ENCODE measurements around the gene OPCML. TPM values are rescaled to one million over a fixed set of nuclear protein-coding genes. Genes with fewer than 3 reads are reported as not detected.

Gene OPCML
- total and polyA plus RNA-seq, 7 donors = 0.01 to 0.80 (median 0.07) TPM; not detected in 4

- TF ChIP-seq, protein P1, sequence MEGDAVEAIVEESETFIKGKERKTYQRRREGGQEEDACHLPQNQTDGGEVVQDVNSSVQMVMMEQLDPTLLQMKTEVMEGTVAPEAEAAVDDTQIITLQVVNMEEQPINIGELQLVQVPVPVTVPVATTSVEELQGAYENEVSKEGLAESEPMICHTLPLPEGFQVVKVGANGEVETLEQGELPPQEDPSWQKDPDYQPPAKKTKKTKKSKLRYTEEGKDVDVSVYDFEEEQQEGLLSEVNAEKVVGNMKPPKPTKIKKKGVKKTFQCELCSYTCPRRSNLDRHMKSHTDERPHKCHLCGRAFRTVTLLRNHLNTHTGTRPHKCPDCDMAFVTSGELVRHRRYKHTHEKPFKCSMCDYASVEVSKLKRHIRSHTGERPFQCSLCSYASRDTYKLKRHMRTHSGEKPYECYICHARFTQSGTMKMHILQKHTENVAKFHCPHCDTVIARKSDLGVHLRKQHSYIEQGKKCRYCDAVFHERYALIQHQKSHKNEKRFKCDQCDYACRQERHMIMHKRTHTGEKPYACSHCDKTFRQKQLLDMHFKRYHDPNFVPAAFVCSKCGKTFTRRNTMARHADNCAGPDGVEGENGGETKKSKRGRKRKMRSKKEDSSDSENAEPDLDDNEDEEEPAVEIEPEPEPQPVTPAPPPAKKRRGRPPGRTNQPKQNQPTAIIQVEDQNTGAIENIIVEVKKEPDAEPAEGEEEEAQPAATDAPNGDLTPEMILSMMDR (IDR thresholded peaks at IDR 0.05) = no peak
- WGBS, 3 donors = 91 to 95% (median 95%) methylated on average over 2 of the region's 2 CpGs
- no peaks in the 10 kb centered on the region for H3K4me1 ChIP-seq
- ATAC-seq (no peak), DNase-seq (no peak)
- no peak overlapping the region for H3K4me3 ChIP-seq
- H3K9me3 ChIP-seq = no peaks in the 10 kb centered on the region
- no peaks in the 10 kb centered on the region for H3K36me3 ChIP-seq (ENCODE audit: insufficient read depth in 1 of 2, low read depth in 1 of 2)
- H3K27ac ChIP-seq = no peak overlapping the region
- intact Hi-C loops (cut with DNase I) = no loop called here
- no peaks in the 10 kb centered on the region for H3K27me3 ChIP-seq (ENCODE audit: insufficient read depth in 3 of 3, low read length in 2 of 3)
These were observed 681.1 kb downstream of the OPCML start for GRCh38 chr11:132851247-132851646.

GRCh38 chr11:132850266-132850665, 682.0 kb downstream of the OPCML start:
- no peaks in the 10 kb centered on the region for H3K36me3 ChIP-seq (ENCODE audit: insufficient read depth in 1 of 2, low read depth in 1 of 2)
- no peaks in the 10 kb centered on the region for H3K9me3 ChIP-seq
- H3K4me3 ChIP-seq = no peak overlapping the region
- no peaks in the 10 kb centered on the region for H3K4me1 ChIP-seq
- 49 to 66% (median 53%) methylated on average over 3 of the region's 3 CpGs for WGBS, 3 donors
- no peak overlapping the region for H3K27ac ChIP-seq
- no peaks in the 10 kb centered on the region for H3K27me3 ChIP-seq (ENCODE audit: insufficient read depth in 3 of 3, low read length in 2 of 3)
- no peak for DNase-seq
- TF ChIP-seq, protein P1 (IDR thresholded peaks at IDR 0.05) = no peak
- ATAC-seq = no peak
- intact Hi-C loops (cut with DNase I) = no loop called here

- Histone ChIP-seq H3K9me3 (no peaks in the 10 kb centered on the region), H3K4me3 (no peak overlapping the region), H3K27ac (no peak overlapping the region), H3K4me1 (no peaks in the 10 kb centered on the region), H3K27me3 (ENCODE audit: insufficient read depth in 3 of 3, low read length in 2 of 3) (no peaks in the 10 kb centered on the region), H3K36me3 (ENCODE audit: insufficient read depth in 1 of 2, low read depth in 1 of 2) (no peaks in the 10 kb centered on the region)
- TF ChIP-seq, protein P1 (IDR thresholded peaks at IDR 0.05) = no peak
- DNase-seq = no peak
- intact Hi-C loops (cut with DNase I) = no loop called here
- WGBS, 3 donors = 70 to 82% (median 80%) methylated on average over 2 of the region's 2 CpGs
- ATAC-seq = no peak
These were observed 684.0 kb downstream of the OPCML start for GRCh38 chr11:132848336-132848735.

GRCh38 chr11:132846075-132846474, 686.2 kb downstream of the OPCML start:
- Histone ChIP-seq H3K4me3 (no peak overlapping the region), H3K27ac (no peak overlapping the region), H3K4me1 (no peaks in the 10 kb centered on the region), H3K27me3 (ENCODE audit: insufficient read depth in 3 of 3, low read length in 2 of 3) (no peaks in the 10 kb centered on the region), H3K9me3 (no peaks in the 10 kb centered on the region), H3K36me3 (ENCODE audit: insufficient read depth in 1 of 2, low read depth in 1 of 2) (no peaks in the 10 kb centered on the region)
- ATAC-seq = no peak
- intact Hi-C loops (cut with DNase I) = no loop called here
- WGBS, 3 donors = 73 to 79% (median 74%) methylated on average over 4 of the region's 4 CpGs
- no peak for DNase-seq
- TF ChIP-seq, protein P1 (IDR thresholded peaks at IDR 0.05) = no peak

GRCh38 chr11:132844956-132845696, 687.2 kb downstream of the OPCML start:
- DNase-seq (no peak), ATAC-seq (no peak)
- no peaks in the 10 kb centered on the region for H3K36me3 ChIP-seq (ENCODE audit: insufficient read depth in 1 of 2, low read depth in 1 of 2)
- H3K27ac ChIP-seq = no peak overlapping the region
- no peaks in the 10 kb centered on the region for H3K4me1 ChIP-seq
- 61 to 63% (median 61%) methylated on average over 5 of the region's 5 CpGs for WGBS, 3 donors
- TF ChIP-seq, protein P1 (IDR thresholded peaks at IDR 0.05) = no peak
- intact Hi-C loops (cut with DNase I) = no loop called here
- H3K9me3 ChIP-seq = no peaks in the 10 kb centered on the region
- H3K27me3 ChIP-seq (ENCODE audit: insufficient read depth in 3 of 3, low read length in 2 of 3) = no peaks in the 10 kb centered on the region
- H3K4me3 ChIP-seq = no peak overlapping the region

All from psoas muscle (tissue), 8 donors.